ENCODE data around the gene TMEM207.

DNA sequence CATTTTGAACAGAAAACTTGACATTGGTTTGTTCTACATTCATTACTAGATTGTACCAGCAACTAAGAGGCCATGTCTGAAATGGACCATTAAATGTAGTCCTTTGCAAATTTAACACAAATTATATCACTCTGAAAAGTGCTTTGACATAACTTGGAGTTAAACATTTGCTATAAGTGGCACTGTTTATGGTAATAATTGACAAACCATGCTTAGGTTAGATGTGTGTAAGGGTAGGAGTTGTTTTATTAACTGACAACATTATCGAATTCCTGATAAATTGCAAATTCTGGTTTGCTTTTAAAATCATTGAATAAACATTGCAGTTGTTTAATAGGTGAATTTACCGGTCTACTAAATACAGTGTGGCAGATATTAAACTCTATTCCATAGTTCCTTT lies 6.1 kb upstream of the TMEM207 start:
- no peak for TF ChIP-seq POLR2A (IDR thresholded peaks at IDR 0.05)
- no peak for TF ChIP-seq POLR2AphosphoS5 (IDR thresholded peaks at IDR 0.05)
- TF ChIP-seq, protein P1, sequence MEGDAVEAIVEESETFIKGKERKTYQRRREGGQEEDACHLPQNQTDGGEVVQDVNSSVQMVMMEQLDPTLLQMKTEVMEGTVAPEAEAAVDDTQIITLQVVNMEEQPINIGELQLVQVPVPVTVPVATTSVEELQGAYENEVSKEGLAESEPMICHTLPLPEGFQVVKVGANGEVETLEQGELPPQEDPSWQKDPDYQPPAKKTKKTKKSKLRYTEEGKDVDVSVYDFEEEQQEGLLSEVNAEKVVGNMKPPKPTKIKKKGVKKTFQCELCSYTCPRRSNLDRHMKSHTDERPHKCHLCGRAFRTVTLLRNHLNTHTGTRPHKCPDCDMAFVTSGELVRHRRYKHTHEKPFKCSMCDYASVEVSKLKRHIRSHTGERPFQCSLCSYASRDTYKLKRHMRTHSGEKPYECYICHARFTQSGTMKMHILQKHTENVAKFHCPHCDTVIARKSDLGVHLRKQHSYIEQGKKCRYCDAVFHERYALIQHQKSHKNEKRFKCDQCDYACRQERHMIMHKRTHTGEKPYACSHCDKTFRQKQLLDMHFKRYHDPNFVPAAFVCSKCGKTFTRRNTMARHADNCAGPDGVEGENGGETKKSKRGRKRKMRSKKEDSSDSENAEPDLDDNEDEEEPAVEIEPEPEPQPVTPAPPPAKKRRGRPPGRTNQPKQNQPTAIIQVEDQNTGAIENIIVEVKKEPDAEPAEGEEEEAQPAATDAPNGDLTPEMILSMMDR (IDR thresholded peaks at IDR 0.05) = no peak
- no peak for TF ChIP-seq EP300 (IDR thresholded peaks at IDR 0.05; ENCODE audit: low read depth)
